ENCODE results near the gene RDM1. TPM values are rescaled to one million over a fixed set of nuclear protein-coding genes. Genes with fewer than 3 reads are reported as not detected.
"Not testable (repeated sequence)": the region's sequence is repeated elsewhere in the genome, so short reads cannot be mapped to it uniquely, and the experiment has no call there.

RDM1 gene
- total and polyA plus RNA-seq, 8 donors, result 0.31 TPM; not detected in 7

GRCh38 chr17:35948092-35948491 lies 17.5 kb upstream of the RDM1 start:
- TF ChIP-seq CTCF (IDR thresholded peaks at IDR 0.05), result no peak
- no peak for FAIRE-seq
- intact Hi-C loops (cut with DNase I), result no loop called here
- H3K36me3 ChIP-seq, result no peaks in the 10 kb centered on the region
- H3K4me1 ChIP-seq, result no peaks in the 10 kb centered on the region
- WGBS, 2 donors, result 81 to 87% methylated on average over 7 of the region's 7 CpGs
- DNase-seq, result no peak
- no peak overlapping the region for H3K27ac ChIP-seq
- H3K27me3 ChIP-seq, result no peaks in the 10 kb centered on the region
- no peak overlapping the region for H3K4me3 ChIP-seq
- ATAC-seq, result no peak
- H3K9me3 ChIP-seq, result no peaks in the 10 kb centered on the region

- peak; percentile 69 to 94 (median 86) for ATAC-seq
- Histone ChIP-seq H3K4me3 (peak overlapping the region in 2 of 4 donors; percentile 11 to 30), H3K36me3 (no peaks in the 10 kb centered on the region), H3K27ac (no peak overlapping the region), H3K9me3 (no peaks in the 10 kb centered on the region), H3K27me3 (no peaks in the 10 kb centered on the region), H3K4me1 (no peaks in the 10 kb centered on the region)
- no peak for FAIRE-seq
- intact Hi-C loops (cut with DNase I), result no loop called here
- DNase-seq, result peak in 4 of 6 donors; percentile 19 to 50 (median 30)
- TF ChIP-seq CTCF (IDR thresholded peaks at IDR 0.05), result peak; percentile 38 to 77 (median 70)
- WGBS, 2 donors, result 12% methylated on average over 12 of the region's 12 CpGs
Measured at GRCh38 chr17:35947156-35947585, 16.6 kb upstream of the RDM1 start.

GRCh38 chr17:35944151-35944550 lies 13.6 kb upstream of the RDM1 start:
- Histone ChIP-seq H3K36me3 (no peaks in the 10 kb centered on the region), H3K9me3 (no peaks in the 10 kb centered on the region), H3K27me3 (no peaks in the 10 kb centered on the region), H3K4me1 (no peaks in the 10 kb centered on the region), H3K4me3 (no peak overlapping the region), H3K27ac (no peak overlapping the region)
- WGBS, 2 donors, result 55 to 61% methylated on average over 4 of the region's 4 CpGs
- no peak for ATAC-seq
- no peak for TF ChIP-seq CTCF (IDR thresholded peaks at IDR 0.05)
- no peak for FAIRE-seq
- intact Hi-C loops (cut with DNase I), result no loop called here
- no peak for DNase-seq

GRCh38 chr17:35943537-35943936 lies 13.0 kb upstream of the RDM1 start, which contains the start of gene LYZL6:
Gene LYZL6, minus strand, starts transcription at chr17:35943713. Its CDS starts 4,357 bp downstream, at chr17:35939356.
- H3K4me1 ChIP-seq, result no peaks in the 10 kb centered on the region
- ATAC-seq (no peak), DNase-seq (no peak), FAIRE-seq (no peak)
- 43 to 53% methylated on average over 2 of the region's 2 CpGs for WGBS, 2 donors
- no peaks in the 10 kb centered on the region for H3K36me3 ChIP-seq
- H3K9me3 ChIP-seq, result no peaks in the 10 kb centered on the region
- no peaks in the 10 kb centered on the region for H3K27me3 ChIP-seq
- H3K27ac ChIP-seq, result no peak within 1 kb of the TSS
- H3K4me3 ChIP-seq, result no peak within 1 kb of the TSS
- no peak for TF ChIP-seq CTCF (IDR thresholded peaks at IDR 0.05)
- intact Hi-C loops (cut with DNase I), result no loop called here

- Histone ChIP-seq H3K4me1 (no peaks in the 10 kb centered on the region), H3K4me3 (no peak overlapping the region), H3K9me3 (no peaks in the 10 kb centered on the region), H3K27me3 (no peaks in the 10 kb centered on the region), H3K36me3 (no peaks in the 10 kb centered on the region), H3K27ac (no peak overlapping the region)
- 22 to 24% methylated on average over 9 of the region's 9 CpGs for WGBS, 2 donors
- no peak for DNase-seq
- peak in 2 of 4 donors; percentile 9 to 19 for ATAC-seq
- intact Hi-C loops (cut with DNase I), result no loop called here
- FAIRE-seq, result no peak
- TF ChIP-seq CTCF (IDR thresholded peaks at IDR 0.05), result no peak
Measured at GRCh38 chr17:35942588-35943186, 12.1 kb upstream of the RDM1 start.

- H3K27ac ChIP-seq, FAIRE-seq, ATAC-seq: not testable (repeated sequence)
Measured at GRCh38 chr17:35938492-35938891, 7.9 kb upstream of the RDM1 start.

More at GRCh38 chr17:35938492-35938891, 7.9 kb upstream of the RDM1 start:
- H3K36me3 ChIP-seq; H3K27me3 ChIP-seq; intact Hi-C loops (cut with DNase I); H3K9me3 ChIP-seq; H3K4me1 ChIP-seq; DNase-seq; H3K4me3 ChIP-seq: not testable (repeated sequence)
- 92 to 96% methylated on average over 2 to 3 of the region's 3 CpGs for WGBS, 2 donors

Data from pancreas (tissue), 10 donors.